Measurements from ENCODE around the gene NAE1. TPM values are rescaled to one million over a fixed set of nuclear protein-coding genes. Genes with fewer than 3 reads are reported as not detected.

The NAE1 gene
- polyA plus RNA-seq, 2 of the 4 experiments (the other 2 are of a cell fraction): 96.2 to 132 TPM

GRCh38 chr16:66842765-66843164, 12.0 kb upstream of the NAE1 start:
- ChIA-PET CTCF (interaction anchor here (0.5 to 4.8 kb wide), 3 partner anchors 12 to 254 kb away, joined by 4 to 41 read pairs (median 21); partner anchors contain the start of gene NAE1), POLR2A (no interaction called here)
- H3K4me1 ChIP-seq: peaks cover 3% of the 10 kb centered on the region; the same call in 1 of the 3 replicates
- H3K27ac ChIP-seq: no peak overlapping the region
- no peak for FAIRE-seq
- no peak for DNase-seq (ENCODE audit: low read depth in 1 of 2, low spot score in 1 of 2)
- H3K4me3 ChIP-seq: no peak overlapping the region
- 57% methylated on average over 7 of the region's 7 CpGs for WGBS (ENCODE audit: missing lambda C conversion rate)
- no peak overlapping the region for H3K4me2 ChIP-seq
- no peak for ATAC-seq
- no peaks in the 10 kb centered on the region for H3K9me3 ChIP-seq
- TF ChIP-seq POLR2A (IDR thresholded peaks at IDR 0.05; ENCODE audit: low read length) (no peak), ZFP36 (IDR thresholded peaks at IDR 0.05; ENCODE audit: borderline replicate concordance, partially characterized antibody) (no peak), FOXS1 (CRISPR knock-in tag; IDR thresholded peaks at IDR 0.05) (no peak), JUNB (IDR thresholded peaks at IDR 0.05) (no peak), EHMT2 (IDR thresholded peaks at IDR 0.05; ENCODE audit: low read depth) (no peak), FOSB (CRISPR knock-in tag; IDR thresholded peaks at IDR 0.05) (no peak), USF2 (IDR thresholded peaks at IDR 0.05) (no peak), TP53 (CRISPR knock-in tag; IDR thresholded peaks at IDR 0.05) (no peak), RCOR1 (IDR thresholded peaks at IDR 0.05; ENCODE audit: low read depth, low read length) (no peak), PBX3 (IDR thresholded peaks at IDR 0.05) (no peak), EP300 (IDR thresholded peaks at IDR 0.05) (no peak), MAFK (IDR thresholded peaks at IDR 0.05; ENCODE audit: partially characterized antibody) (no peak), SMC3 (IDR thresholded peaks at IDR 0.05) (no peak), NR3C1 (IDR thresholded peaks at IDR 0.05) (no peak), EHF (CRISPR knock-in tag; IDR thresholded peaks at IDR 0.05) (no peak), CTCF (IDR thresholded peaks at IDR 0.05) (no peak), MAX (IDR thresholded peaks at IDR 0.05) (no peak), KDM1A (IDR thresholded peaks at IDR 0.05; ENCODE audit: low read depth) (no peak), RARB (CRISPR knock-in tag; IDR thresholded peaks at IDR 0.05) (no peak)

DNA sequence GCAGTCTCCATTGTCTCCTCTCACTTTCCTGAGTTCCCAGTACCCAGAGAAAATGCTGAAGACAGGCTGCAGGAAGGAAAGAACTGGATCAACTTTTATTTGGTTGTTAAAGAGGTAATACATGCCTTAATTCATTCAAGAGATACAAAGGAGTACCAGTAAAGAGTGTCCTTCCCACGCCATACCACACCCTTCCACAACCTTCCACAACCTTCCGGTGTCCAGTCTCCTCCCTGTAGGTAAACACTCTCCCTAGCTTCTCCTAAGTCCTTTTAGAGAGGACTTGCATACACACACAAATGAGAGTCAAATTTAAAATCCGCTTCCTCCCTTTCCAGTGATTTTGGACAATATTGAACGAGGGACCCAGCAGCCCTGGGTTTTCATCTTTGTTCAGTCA, 10.6 kb upstream of the NAE1 start:
- Histone ChIP-seq H3K4me2 (no peak overlapping the region), H3K4me3 (no peak overlapping the region), H3K9me3 (no peaks in the 10 kb centered on the region), H3K27ac (no peak overlapping the region), H3K4me1 (peaks cover 3% of the 10 kb centered on the region; the same call in 1 of the 3 replicates)
- CTCF ChIA-PET: interaction anchor here (0.6 to 4.8 kb wide), 5 partner anchors 10 to 997 kb away, joined by 3 to 41 read pairs (median 5); partner anchors contain the start of gene NAE1
- POLR2A ChIA-PET: no interaction called here
- TF ChIP-seq KDM5A (IDR thresholded peaks at IDR 0.05) (no peak), CBX8 (IDR thresholded peaks at IDR 0.05) (no peak), ESRRA (IDR thresholded peaks at IDR 0.05; ENCODE audit: borderline replicate concordance, low read length) (no peak), RCOR1 (IDR thresholded peaks at IDR 0.05; ENCODE audit: low read depth, low read length) (no peak), MAFK (IDR thresholded peaks at IDR 0.05; ENCODE audit: partially characterized antibody) (no peak), SMC3 (IDR thresholded peaks at IDR 0.05) (no peak), CBX2 (IDR thresholded peaks at IDR 0.05; ENCODE audit: borderline replicate concordance, low read depth) (no peak), HOXA7 (CRISPR knock-in tag; IDR thresholded peaks at IDR 0.05) (no peak), SREBF2 (IDR thresholded peaks at IDR 0.05) (no peak), HOXB13 (CRISPR knock-in tag; IDR thresholded peaks at IDR 0.05; ENCODE audit: low read depth) (no peak), EHF (CRISPR knock-in tag; IDR thresholded peaks at IDR 0.05) (no peak), ZFP36 (IDR thresholded peaks at IDR 0.05; ENCODE audit: borderline replicate concordance, partially characterized antibody) (no peak), EHMT2 (IDR thresholded peaks at IDR 0.05; ENCODE audit: low read depth) (no peak), RNF2 (IDR thresholded peaks at IDR 0.05; ENCODE audit: borderline replicate concordance, low read depth) (no peak)
- ATAC-seq (no peak), DNase-seq (ENCODE audit: low read depth in 1 of 2, low spot score in 1 of 2) (no peak), FAIRE-seq (no peak)
- WGBS (ENCODE audit: missing lambda C conversion rate): 66% methylated on average over 4 of the region's 4 CpGs
